H9 (cell line): ENCODE results near the gene MNAT1. TPM values are rescaled to one million over a fixed set of nuclear protein-coding genes. Genes with fewer than 3 reads are reported as not detected.

Experiments used
- DNase-seq: peaks from one replicate; pipeline ENCODE4 v3.0.0-alpha.2; 2017
- H2AFZ ChIP-seq: one replicate; pipeline ENCODE4 v1.6.1; 2013; ENCODE audit warnings: mild to moderate bottlenecking, low read length, control low read depth, moderate library complexity
- H2AK5ac ChIP-seq: 2 replicates; pipeline ENCODE4 v1.6.1; 2013; ENCODE audit warnings: low read length, control low read depth, mixed read lengths; ENCODE audit not compliant: insufficient read length
- H2BK120ac ChIP-seq: one replicate; pipeline ENCODE4 v1.6.1; 2013; ENCODE audit warnings: low read depth, mild to moderate bottlenecking, low read length, control low read depth, inconsistent platforms; ENCODE audit not compliant: poor library complexity, severe bottlenecking
- H2BK12ac ChIP-seq: 2 replicates; pipeline ENCODE4 v1.6.1; 2013; ENCODE audit warnings: low read length, control low read depth, mixed read lengths, low read depth; ENCODE audit not compliant: insufficient read length
- H2BK15ac ChIP-seq: 2 replicates; pipeline ENCODE4 v1.6.1; 2013; ENCODE audit warnings: low read depth, low read length, control low read depth
- H2BK20ac ChIP-seq: one replicate; pipeline ENCODE4 v1.6.1; 2013; ENCODE audit warnings: low read depth, mild to moderate bottlenecking, low read length, control low read depth, inconsistent platforms; ENCODE audit not compliant: poor library complexity, severe bottlenecking
- H2BK5ac ChIP-seq: 2 replicates; pipeline ENCODE4 v1.6.1; 2013; ENCODE audit warnings: low read length, control low read depth, mixed read lengths; ENCODE audit not compliant: insufficient read length
- H3K14ac ChIP-seq: 2 replicates; pipeline ENCODE4 v1.6.1; 2013; ENCODE audit warnings: low read length, control low read depth; ENCODE audit not compliant: insufficient read depth
- H3K18ac ChIP-seq: 2 replicates; pipeline ENCODE4 v1.6.1; 2013; ENCODE audit warnings: low read depth, mild to moderate bottlenecking, mixed read lengths, low read length, control low read depth; ENCODE audit not compliant: insufficient read length
- H3K23ac ChIP-seq: 2 replicates; pipeline ENCODE4 v1.6.1; 2013; ENCODE audit warnings: low read length, control low read depth, mixed read lengths, low read depth; ENCODE audit not compliant: insufficient read length
- H3K23me2 ChIP-seq: 2 replicates; pipeline ENCODE4 v1.6.1; 2013; ENCODE audit warnings: low read depth, mild to moderate bottlenecking, mixed read lengths, low read length, control low read depth; ENCODE audit not compliant: insufficient read length, poor library complexity, severe bottlenecking
- H3K27ac ChIP-seq: 2 replicates; pipeline ENCODE4 v1.5.1; 2013; ENCODE audit warnings: low read length, control low read depth, mixed read lengths, low read depth; ENCODE audit not compliant: insufficient read length
- H3K27me3 ChIP-seq: 2 replicates; pipeline ENCODE4 v1.6.1; 2013; ENCODE audit warnings: low read length, control low read depth, inconsistent platforms; ENCODE audit not compliant: insufficient read depth
- H3K4ac ChIP-seq: 2 replicates; pipeline ENCODE4 v1.6.1; 2013; ENCODE audit warnings: low read depth, mild to moderate bottlenecking, control low read depth, inconsistent platforms, low read length, moderate library complexity
- H3K4me1 ChIP-seq: 2 replicates; pipeline ENCODE4 v1.6.1; 2013; ENCODE audit warnings: low read length, control low read depth, inconsistent platforms; ENCODE audit not compliant: insufficient read depth
- H3K4me2 ChIP-seq: 2 replicates; pipeline ENCODE4 v1.6.1; 2013; ENCODE audit warnings: low read length, control low read depth, mixed read lengths; ENCODE audit not compliant: insufficient read length, insufficient read depth
- H3K56ac ChIP-seq: 2 replicates; pipeline ENCODE4 v1.6.1; 2013; ENCODE audit warnings: low read depth, mild to moderate bottlenecking, mixed read lengths, low read length, control low read depth; ENCODE audit not compliant: insufficient read length
- H3K79me1 ChIP-seq: 2 replicates; pipeline ENCODE4 v1.6.1; 2013; ENCODE audit warnings: low read depth, mild to moderate bottlenecking, moderate library complexity, low read length, control low read depth, inconsistent platforms; ENCODE audit not compliant: insufficient read depth, poor library complexity, severe bottlenecking
- H3K79me2 ChIP-seq: 2 replicates; pipeline ENCODE4 v1.6.1; 2013; ENCODE audit warnings: low read length, control low read depth, inconsistent platforms; ENCODE audit not compliant: insufficient read depth
- H3K9ac ChIP-seq: 2 replicates; pipeline ENCODE4 v1.6.1; 2013; ENCODE audit warnings: low read length, control low read depth, mixed read lengths; ENCODE audit not compliant: insufficient read length; ENCODE audit errors: extremely low read depth
- H3K9me3 ChIP-seq: one replicate; pipeline ENCODE4 v1.6.1; 2013; ENCODE audit warnings: low read depth, low read length, inconsistent platforms; ENCODE audit not compliant: control insufficient read depth
- H3T11ph ChIP-seq: one replicate; pipeline ENCODE4 v1.6.1; 2013; ENCODE audit warnings: mild to moderate bottlenecking, low read length, control low read depth, inconsistent platforms
- H4K20me1 ChIP-seq: one replicate; pipeline ENCODE4 v1.6.1; 2013; ENCODE audit not compliant: control insufficient read depth, insufficient read length, insufficient read depth
- H4K5ac ChIP-seq: 2 replicates; pipeline ENCODE4 v1.6.1; 2013; ENCODE audit warnings: low read depth, mild to moderate bottlenecking, mixed read lengths, low read length, control low read depth; ENCODE audit not compliant: insufficient read length
- H4K8ac ChIP-seq: replicated peaks from 2 replicates; pipeline ENCODE4 v1.6.1; 2013; ENCODE audit warnings: low read length, control low read depth, mixed read lengths, low read depth; ENCODE audit not compliant: insufficient read length
- H4K91ac ChIP-seq: 2 replicates; pipeline ENCODE4 v1.6.1; 2013; ENCODE audit warnings: low read depth, mild to moderate bottlenecking, moderate library complexity, mixed read lengths, low read length, control low read depth; ENCODE audit not compliant: insufficient read length
- H3K27ac Mint-ChIP-seq, 3 experiments: 2 replicates in 2 of 3; 3 replicates in 1 of 3; pipeline ENCODE4 v1.8.0; 2020 to 2021; ENCODE audit warnings: mixed read lengths in 3 of 3, mild to moderate bottlenecking in 1 of 3, moderate library complexity in 1 of 3
- H3K27me3 Mint-ChIP-seq: 2 replicates; pipeline ENCODE4 v1.8.0; 2021; ENCODE audit warnings: low read depth, mild to moderate bottlenecking, moderate library complexity, mixed read lengths
- H3K36me3 Mint-ChIP-seq, 3 experiments: 2 replicates in 2 of 3; 3 replicates in 1 of 3; pipeline ENCODE4 v1.8.0; 2020 to 2021; ENCODE audit warnings: low read depth in 3 of 3, mixed read lengths in 3 of 3; ENCODE audit not compliant: insufficient read depth in 1 of 3
- H3K4me1 Mint-ChIP-seq, 2 experiments: 2 replicates each; pipeline ENCODE4 v1.8.0; 2020; ENCODE audit warnings: mixed read lengths in 2 of 2
- H3K4me3 Mint-ChIP-seq, 2 experiments: 2 replicates in 1 of 2; 3 replicates in 1 of 2; pipeline ENCODE4 v1.8.0; 2020 to 2021; ENCODE audit warnings: mild to moderate bottlenecking in 2 of 2, mixed read lengths in 2 of 2, moderate library complexity in 1 of 2
- H3K9me3 Mint-ChIP-seq, 2 experiments: 2 replicates in 1 of 2; 3 replicates in 1 of 2; pipeline ENCODE4 v1.8.0; 2020; ENCODE audit warnings: mild to moderate bottlenecking in 2 of 2, mixed read lengths in 2 of 2, moderate library complexity in 1 of 2
- WGBS: extraction: QIAGEN DNeasy Blood & Tissue Kit; methylation state at CpG from one replicate; pipeline ENCODE4 v1.1.7; 2013; ENCODE audit warnings: missing lambda C conversion rate, low lambda C conversion rate, mixed read lengths; ENCODE audit not compliant: insufficient read length; ENCODE audit errors: extremely low coverage; 5-methylcytosine and 5-hydroxymethylcytosine counted together
- total RNA-seq: library from RNA; stranded (reverse); gene quantifications from 2 replicates; pipeline ENCODE4 v1.2.1, GENCODE V29; 2021
- TF ChIP-seq, protein P1 (sequence below): fragments of 200-600 bp; sonication (generic); conservative IDR thresholded peaks from 3 replicates; pipeline ENCODE4 v1.8.0; 2021; ENCODE audit warnings: antibody characterized with exemption, mild to moderate bottlenecking

The MNAT1 gene
- total RNA-seq, 1 experiment from 2014 or later = 43.1 TPM

DNA sequence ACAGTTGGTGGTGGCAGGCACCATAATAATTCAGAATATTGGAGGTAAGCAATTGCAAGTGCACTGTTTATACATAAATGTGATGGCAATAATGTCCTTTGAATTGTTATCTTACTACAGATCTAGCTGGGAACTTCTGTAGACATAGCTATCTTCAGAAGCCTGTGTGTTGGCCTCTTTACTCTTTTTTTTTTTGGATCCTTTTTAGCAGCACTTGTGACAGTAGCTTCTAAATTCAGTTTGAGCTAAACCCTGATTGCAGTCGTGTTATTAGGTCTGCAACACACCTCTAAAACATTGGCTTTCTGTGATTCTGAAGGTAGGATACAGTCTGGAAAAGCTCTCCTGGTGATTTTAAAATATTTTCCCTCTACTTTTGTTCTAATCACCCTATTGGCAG, 285.0 kb downstream of the MNAT1 start:
- WGBS = no CpG with 5 or more reads among the region's 1 CpG

More for the DNA sequence above, 285.0 kb downstream of the MNAT1 start:
- Histone ChIP-seq H3K9ac (no peak overlapping the region), H3K27ac (no peak overlapping the region), H3K23me2 (no peaks in the 10 kb centered on the region), H2BK20ac (no peak overlapping the region), H2AK5ac (no peak overlapping the region), H4K20me1 (no peaks in the 10 kb centered on the region), H3K27me3 (no peaks in the 10 kb centered on the region), H4K5ac (no peak overlapping the region), H3K23ac (no peak overlapping the region), H3K4me1 (no peaks in the 10 kb centered on the region), H2BK120ac (no peak overlapping the region), H2BK5ac (no peak overlapping the region), H3K79me2 (no peaks in the 10 kb centered on the region), H4K91ac (no peak overlapping the region), H2BK15ac (no peak overlapping the region), H3K14ac (no peak overlapping the region), H3K79me1 (no peaks in the 10 kb centered on the region), H3K9me3 (no peaks in the 10 kb centered on the region), H3K4ac (no peak overlapping the region), H3T11ph (no peak overlapping the region), H2BK12ac (no peak overlapping the region), H4K8ac (no peak overlapping the region), H3K4me2 (no peak overlapping the region), H2AFZ (no peak overlapping the region), H3K18ac (no peak overlapping the region), H3K56ac (no peak overlapping the region)
- Mint-ChIP-seq H3K4me1 (no peaks in the 10 kb centered on the region), H3K27me3 (no peaks in the 10 kb centered on the region), H3K36me3 (peaks cover 10 to 17% (median 14%) of the 10 kb centered on the region in 3 experiments), H3K9me3 (peaks cover 13 to 15% of the 10 kb centered on the region in 2 experiments), H3K4me3 (no peak overlapping the region), H3K27ac (no peak overlapping the region)
- no peak for DNase-seq
- TF ChIP-seq, protein P1, sequence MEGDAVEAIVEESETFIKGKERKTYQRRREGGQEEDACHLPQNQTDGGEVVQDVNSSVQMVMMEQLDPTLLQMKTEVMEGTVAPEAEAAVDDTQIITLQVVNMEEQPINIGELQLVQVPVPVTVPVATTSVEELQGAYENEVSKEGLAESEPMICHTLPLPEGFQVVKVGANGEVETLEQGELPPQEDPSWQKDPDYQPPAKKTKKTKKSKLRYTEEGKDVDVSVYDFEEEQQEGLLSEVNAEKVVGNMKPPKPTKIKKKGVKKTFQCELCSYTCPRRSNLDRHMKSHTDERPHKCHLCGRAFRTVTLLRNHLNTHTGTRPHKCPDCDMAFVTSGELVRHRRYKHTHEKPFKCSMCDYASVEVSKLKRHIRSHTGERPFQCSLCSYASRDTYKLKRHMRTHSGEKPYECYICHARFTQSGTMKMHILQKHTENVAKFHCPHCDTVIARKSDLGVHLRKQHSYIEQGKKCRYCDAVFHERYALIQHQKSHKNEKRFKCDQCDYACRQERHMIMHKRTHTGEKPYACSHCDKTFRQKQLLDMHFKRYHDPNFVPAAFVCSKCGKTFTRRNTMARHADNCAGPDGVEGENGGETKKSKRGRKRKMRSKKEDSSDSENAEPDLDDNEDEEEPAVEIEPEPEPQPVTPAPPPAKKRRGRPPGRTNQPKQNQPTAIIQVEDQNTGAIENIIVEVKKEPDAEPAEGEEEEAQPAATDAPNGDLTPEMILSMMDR = no peak

Other genes with a start within 250 kb of the MNAT1 start
- gene C14orf39, start 248.7 kb upstream of the MNAT1 start, total RNA-seq = 1.1 and 1.8 TPM in 2 replicates
- gene SIX6, start 225.6 kb upstream of the MNAT1 start, total RNA-seq = not detected in 2 replicates
- 0.09 and 0.17 TPM in 2 replicates for gene SIX1, start 85.3 kb upstream of the MNAT1 start, total RNA-seq
- 26.5 and 28.9 TPM in 2 replicates for gene SIX4, start 10.4 kb upstream of the MNAT1 start, total RNA-seq
- gene TRMT5, start 246.3 kb downstream of the MNAT1 start, total RNA-seq = 24.9 and 28.3 TPM in 2 replicates
- 6.0 and 7.2 TPM in 2 replicates for gene SLC38A6, start 246.5 kb downstream of the MNAT1 start, total RNA-seq